ENCODE results near the gene AMBRA1. TPM values are rescaled to one million over a fixed set of nuclear protein-coding genes. Genes with fewer than 3 reads are reported as not detected.
"Not testable (repeated sequence)": the region's sequence is repeated elsewhere in the genome, so short reads cannot be mapped to it uniquely, and the experiment has no call there.

Gene AMBRA1
- total RNA-seq, 1 experiment from 2014 or later: 28.6 TPM

GRCh38 chr11:46612326-46612725 lies 18.5 kb upstream of the AMBRA1 start:
- DNase-seq (ENCODE audit: low read depth): no peak

DNA sequence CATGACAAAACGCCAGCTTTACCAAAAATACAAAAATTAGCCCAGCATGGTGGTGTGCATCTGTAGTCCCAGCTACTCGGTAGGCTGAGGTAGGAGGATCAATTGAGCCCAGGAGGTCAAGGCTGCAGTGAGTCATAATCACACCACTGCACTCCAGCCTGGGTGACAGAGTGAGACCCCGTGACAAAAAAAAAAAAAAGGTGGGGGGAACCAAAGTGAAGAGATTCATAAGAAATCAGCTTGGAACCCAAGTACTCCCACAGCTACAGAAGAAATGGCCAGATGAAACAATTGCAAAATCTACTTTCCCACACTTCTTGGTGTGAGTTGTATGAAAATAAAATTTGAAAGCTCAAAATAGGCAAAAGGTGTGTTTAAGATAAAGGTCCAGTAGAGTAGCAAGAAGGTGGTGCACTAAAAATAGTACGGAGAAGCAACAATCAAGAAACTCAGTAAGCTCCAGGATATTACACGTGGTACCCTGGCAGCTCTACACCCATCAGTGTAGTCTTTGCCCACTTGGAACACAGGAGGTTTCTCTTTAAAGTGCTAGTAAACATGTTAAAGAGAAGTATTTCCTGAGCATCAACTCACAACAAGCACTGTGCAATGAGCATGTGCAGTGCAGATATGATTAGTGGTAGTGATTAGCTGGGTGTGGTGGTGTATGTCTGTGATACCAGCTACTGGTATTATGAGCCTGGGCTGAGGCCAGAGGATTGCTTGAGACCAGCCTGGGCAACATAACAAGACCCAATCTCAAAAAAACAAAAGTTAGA lies 17.9 kb upstream of the AMBRA1 start:
- no peak for DNase-seq (ENCODE audit: low read depth)

DNA sequence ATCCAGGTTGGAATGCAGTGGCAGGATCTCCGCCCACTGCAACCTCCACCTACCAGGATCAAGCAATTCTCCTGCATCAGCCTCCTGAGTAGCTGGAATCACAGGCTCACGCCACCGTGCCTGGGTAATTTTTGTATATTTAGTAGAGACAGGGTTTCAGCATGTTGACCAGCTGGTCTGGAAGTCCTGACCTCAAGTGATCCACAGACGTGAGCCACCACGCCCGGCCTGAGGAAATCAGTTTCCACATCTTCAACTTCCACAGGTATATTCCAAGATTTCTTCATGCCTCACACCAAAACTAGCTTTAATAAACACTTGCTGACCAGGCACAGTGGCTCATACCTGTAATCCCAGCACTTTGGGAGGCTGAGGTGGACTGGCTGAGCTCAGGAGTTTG lies 15.6 kb upstream of the AMBRA1 start:
- DNase-seq (ENCODE audit: low read depth): no peak

DNA sequence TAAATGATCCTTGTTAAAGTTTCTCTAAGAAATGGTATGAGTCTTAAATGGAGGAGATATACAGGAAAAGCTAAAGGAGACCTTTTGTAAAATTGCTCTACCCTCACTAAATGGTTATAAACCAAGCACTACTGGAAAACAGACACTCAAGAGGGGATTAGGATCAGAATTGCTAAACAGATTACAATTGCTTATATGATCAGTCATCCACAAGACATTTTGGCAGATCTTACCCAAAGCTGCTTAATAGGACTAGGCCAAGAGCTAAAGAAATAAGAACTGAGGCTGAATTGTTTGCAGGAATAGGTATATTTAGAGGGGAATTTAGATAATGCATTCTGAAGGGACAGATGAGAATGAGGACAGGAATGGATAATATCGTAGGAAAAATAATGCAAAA lies 13.7 kb upstream of the AMBRA1 start:
- DNase-seq (ENCODE audit: low read depth): no peak

DNA sequence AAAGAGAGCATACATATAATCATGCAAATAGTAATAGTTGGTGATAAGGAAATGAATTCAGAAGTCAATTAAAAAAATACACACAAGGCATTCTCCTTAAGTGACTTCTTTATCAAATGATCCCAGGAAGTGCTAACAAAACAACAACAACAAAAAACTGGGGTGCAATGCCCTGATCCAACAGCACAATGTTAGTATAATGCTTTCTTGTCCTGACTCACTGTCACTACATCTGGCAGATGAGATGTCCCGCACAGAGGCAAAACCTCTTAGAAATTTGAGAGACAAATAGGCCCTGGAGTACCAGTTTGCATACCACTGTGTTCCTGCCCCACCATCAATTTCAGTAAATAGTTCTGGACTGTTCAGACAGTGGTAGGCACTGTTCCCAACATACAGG lies 11.0 kb upstream of the AMBRA1 start:
- DNase-seq (ENCODE audit: low read depth): no peak

- DNase-seq (ENCODE audit: low read depth): no peak
Measured at GRCh38 chr11:46603704-46604308, 10.0 kb upstream of the AMBRA1 start.

DNA sequence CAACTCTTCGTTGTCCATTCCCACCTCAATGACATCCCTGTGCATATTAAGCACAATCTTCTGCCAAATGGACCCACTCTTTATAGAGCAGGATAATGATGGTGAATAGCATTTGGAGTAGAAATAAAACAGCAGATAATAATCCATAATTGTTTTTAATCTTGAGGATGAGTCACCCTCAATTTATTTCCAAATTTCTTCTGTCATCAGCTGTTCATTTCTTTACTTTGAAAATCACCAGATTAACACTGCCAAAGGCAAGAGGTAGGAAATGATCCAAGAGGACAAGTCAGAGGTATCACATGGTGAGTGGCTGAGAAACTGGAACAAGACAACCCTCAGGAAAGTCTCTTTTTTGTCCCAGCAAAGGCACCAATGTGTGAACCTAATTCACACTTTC lies 7.3 kb upstream of the AMBRA1 start:
- DNase-seq (ENCODE audit: low read depth): no peak

DNA sequence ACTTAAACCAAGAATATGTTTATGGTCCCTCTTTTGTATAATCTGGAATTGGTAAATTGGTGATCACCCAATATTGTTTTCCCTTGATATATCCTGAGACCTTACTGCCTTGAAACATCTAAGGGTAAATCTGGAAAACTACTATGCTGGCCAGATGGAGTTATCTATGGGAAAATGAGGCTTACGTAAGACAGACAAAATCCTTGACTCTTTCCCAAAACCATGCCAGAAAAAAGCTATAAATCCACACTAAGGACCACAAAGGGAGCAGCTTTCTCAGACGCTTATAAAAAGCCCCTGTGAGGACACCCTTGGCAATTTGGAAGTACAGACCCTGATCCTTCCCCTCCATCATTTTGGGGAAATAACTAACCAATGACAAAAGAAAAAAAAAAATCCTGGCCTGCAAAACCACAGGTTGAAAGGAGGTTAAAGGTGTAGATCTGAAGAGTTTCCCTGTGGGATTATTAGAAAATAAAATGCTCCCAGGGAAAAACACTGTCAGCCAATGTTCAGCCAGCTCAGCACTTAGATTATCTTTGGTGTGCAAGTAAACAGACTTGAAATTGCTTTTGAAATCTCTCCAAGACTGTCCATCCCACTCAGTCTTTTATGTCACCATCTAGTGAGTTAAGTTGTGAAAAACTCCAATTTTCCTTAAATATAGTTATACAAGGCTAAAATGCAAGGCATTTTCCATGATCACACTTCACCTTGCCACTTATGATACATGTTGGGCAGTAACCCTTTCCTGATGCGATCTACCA lies 6.6 kb upstream of the AMBRA1 start:
- no peak for DNase-seq (ENCODE audit: low read depth)

GRCh38 chr11:46599340-46600193 lies 5.7 kb upstream of the AMBRA1 start:
- no peak for DNase-seq (ENCODE audit: low read depth)

DNA sequence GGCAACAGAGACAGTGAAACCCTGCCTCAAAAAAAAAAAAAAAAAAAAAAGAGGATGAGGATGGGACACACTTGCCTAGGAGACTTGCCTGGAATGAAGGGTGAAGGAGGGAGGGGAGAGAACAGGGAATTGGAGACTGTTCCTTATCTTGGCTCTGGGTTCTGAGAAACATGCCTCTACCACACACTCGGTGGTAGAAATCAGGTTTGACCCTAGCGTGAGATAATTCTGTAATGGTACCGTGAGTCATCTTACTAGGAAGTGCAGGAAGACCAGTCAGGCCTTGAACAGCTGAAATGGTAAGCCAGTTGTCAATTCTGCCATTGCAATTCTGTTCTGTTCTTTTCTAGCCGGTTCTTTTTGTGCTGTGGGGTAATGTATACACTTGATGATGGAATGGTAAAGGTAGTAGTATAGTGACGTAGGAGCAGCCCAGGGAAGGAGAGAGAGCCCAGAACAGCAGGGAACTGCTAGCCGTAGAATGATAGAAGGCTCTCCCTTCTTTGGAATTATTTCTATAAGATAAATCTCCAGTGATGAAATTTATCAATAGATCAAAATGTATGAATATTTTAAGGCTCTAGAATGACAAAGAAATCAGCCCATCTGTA lies 3.9 kb upstream of the AMBRA1 start:
- peak; percentile 80 for DNase-seq (ENCODE audit: low read depth)

- DNase-seq (ENCODE audit: low read depth): no peak
Measured at GRCh38 chr11:46597155-46597554, 3.3 kb upstream of the AMBRA1 start.

DNA sequence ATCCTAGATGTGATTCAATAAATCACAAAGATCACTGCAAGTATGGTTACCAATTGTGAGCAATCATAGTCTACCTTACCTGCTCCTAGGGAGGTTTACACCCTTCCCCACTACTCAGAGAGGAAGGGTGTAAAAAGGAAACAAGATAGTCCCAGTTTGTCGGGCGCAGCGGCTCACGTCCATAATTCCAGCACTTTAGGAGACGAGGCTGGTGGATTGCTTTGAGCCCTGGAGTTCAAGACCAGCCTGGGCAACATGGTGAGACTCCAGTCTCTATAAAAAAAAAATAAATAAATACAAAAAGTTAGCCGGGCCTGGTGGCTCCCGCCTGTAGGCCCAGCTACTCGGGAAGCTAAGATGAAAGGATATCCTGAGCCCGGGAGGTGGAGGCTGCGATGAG lies 962 bp upstream of the AMBRA1 start:
- DNase-seq (ENCODE audit: low read depth): no peak

DNA sequence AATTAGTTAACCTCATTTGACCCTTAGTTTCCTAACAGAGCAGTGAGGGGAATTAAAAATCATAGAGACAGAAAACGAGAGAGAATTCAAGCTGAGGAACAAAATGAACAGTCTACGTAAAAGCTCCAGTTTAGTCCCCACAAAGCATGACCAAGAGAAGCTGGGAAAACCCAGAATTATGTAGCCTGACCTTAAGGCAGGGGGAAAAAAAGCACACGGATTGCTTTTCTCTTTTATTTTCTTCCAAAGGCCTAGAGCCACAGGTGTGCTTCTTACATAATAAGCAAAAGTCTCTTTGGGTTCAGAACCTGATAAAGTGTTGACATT lies 514 bp upstream of the AMBRA1 start:
- DNase-seq (ENCODE audit: low read depth): no peak

GRCh38 chr11:46590740-46591605 lies 2.9 kb downstream of the AMBRA1 start:
- DNase-seq (ENCODE audit: low read depth): no peak

DNA sequence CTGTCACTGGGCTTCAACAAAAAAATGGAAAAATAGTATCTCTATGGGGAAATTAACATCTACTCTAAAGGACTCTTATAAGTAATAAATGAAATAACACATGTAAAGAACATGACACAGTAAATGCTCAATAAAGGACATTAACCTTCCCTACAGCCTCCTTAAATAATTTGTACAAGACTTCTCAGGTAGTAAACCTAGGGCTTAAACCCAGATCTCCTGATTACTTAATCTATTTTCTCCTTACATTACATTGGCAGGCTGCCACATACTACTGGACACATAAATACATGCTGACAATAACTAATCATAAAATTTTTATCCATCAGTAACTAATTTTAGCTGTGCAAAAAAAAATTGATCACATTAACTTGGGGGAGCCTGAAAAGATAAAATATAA lies 4.9 kb downstream of the AMBRA1 start:
- no peak for DNase-seq (ENCODE audit: low read depth)

DNA sequence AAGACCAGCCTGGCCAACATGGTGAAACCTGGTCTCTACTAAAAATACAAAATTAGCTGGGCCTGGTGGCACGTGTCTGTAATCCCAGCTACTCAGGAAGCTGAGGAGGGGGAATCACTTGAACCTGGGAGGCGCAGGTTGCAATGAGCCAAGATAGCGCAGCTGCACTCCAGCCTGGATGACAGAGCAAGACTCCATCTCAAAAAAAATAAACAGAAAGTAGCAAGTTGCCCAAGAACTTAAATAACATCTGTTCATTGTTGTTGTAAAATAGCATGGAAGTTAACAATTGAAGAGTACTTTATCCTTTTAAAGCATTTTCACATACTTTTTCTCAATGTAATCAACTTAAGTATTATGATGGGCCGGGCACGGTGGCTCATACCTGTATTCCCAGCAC lies 5.7 kb downstream of the AMBRA1 start:
- no peak for DNase-seq (ENCODE audit: low read depth)

- DNase-seq (ENCODE audit: low read depth): not testable (repeated sequence)
Measured at GRCh38 chr11:46583513-46583912, 10.3 kb downstream of the AMBRA1 start.

- DNase-seq (ENCODE audit: low read depth): no peak
Measured at GRCh38 chr11:46582588-46582987, 11.2 kb downstream of the AMBRA1 start.

DNA sequence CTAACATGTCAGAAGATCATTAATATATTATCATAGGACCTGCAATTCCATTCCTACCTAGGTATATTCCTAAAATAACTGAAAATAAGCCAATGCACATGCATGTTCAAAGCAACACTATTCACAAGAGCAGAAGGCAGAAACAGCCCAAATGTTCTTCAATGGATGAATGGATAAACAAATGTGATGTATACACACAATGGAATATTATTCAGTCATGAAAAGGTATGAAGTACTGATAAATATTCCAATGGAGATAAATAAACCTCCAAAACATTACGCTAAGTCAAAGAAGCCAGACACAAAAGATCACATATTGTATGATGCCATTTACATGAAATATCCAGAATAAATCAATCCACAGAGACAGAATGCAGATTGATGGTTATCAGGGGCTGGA lies 16.8 kb downstream of the AMBRA1 start:
- DNase-seq (ENCODE audit: low read depth): no peak

DNA sequence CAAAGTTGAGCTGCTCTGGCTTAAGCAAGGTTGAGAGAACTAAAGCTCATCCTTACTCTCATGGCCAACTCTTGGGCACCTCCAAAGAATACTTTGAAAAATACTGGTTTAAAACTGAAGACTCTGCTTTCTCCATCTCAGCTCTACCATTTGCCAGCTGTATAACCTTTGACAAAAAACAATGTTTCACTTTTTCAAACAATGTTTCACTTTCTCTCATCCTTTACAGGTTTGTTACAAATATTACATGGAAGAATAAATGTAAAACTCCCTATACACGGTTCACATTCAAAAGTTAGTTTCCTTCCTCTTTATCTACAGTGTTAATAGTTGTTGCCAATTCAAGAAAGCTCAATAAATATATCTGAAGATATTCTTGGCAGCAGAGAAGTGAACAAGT lies 19.2 kb downstream of the AMBRA1 start:
- no peak for DNase-seq (ENCODE audit: low read depth)
